ENCODE data around the gene SEPTIN11.

The SEPTIN11 gene

GRCh38 chr4:76949276-76950051, at the start of gene SEPTIN11:
TSS of gene SEPTIN11 (plus strand) at chr4:76949752. CDS start at chr4:76949904, 152 bp downstream.
- DNase-seq (ENCODE audit: low read depth), result peak; percentile 95
- no peak for TF ChIP-seq CTCF (IDR thresholded peaks at IDR 0.05; ENCODE audit: low read length, missing control alignments)
- H3K4me3 ChIP-seq (replicated peaks; ENCODE audit: low read depth, low read length), result peak within 1 kb of the TSS; percentile 90

GRCh38 chr4:76902233-76902890, 47.2 kb upstream of the SEPTIN11 start:
- no peak overlapping the region for H3K4me3 ChIP-seq (replicated peaks; ENCODE audit: low read depth, low read length)
- TF ChIP-seq CTCF (IDR thresholded peaks at IDR 0.05; ENCODE audit: low read length, missing control alignments), result no peak

GRCh38 chr4:76904646-76905190, 44.8 kb upstream of the SEPTIN11 start:
- DNase-seq (ENCODE audit: low read depth), result no peak
- no peak for TF ChIP-seq CTCF (IDR thresholded peaks at IDR 0.05; ENCODE audit: low read length, missing control alignments)
- H3K4me3 ChIP-seq (replicated peaks; ENCODE audit: low read depth, low read length), result no peak overlapping the region

More at GRCh38 chr4:76902233-76902890, 47.2 kb upstream of the SEPTIN11 start:
- DNase-seq (ENCODE audit: low read depth), result no peak

- no peak for TF ChIP-seq CTCF (IDR thresholded peaks at IDR 0.05; ENCODE audit: low read length, missing control alignments)
- peak; percentile 39 for DNase-seq (ENCODE audit: low read depth)
Observed at GRCh38 chr4:76905521-76905920, 44.0 kb upstream of the SEPTIN11 start.

GRCh38 chr4:76909711-76910110, 39.8 kb upstream of the SEPTIN11 start:
- no peak overlapping the region for H3K4me3 ChIP-seq (replicated peaks; ENCODE audit: low read depth, low read length)
- DNase-seq (ENCODE audit: low read depth), result no peak
- no peak for TF ChIP-seq CTCF (IDR thresholded peaks at IDR 0.05; ENCODE audit: low read length, missing control alignments)

More at GRCh38 chr4:76905521-76905920, 44.0 kb upstream of the SEPTIN11 start:
- no peak overlapping the region for H3K4me3 ChIP-seq (replicated peaks; ENCODE audit: low read depth, low read length)

- TF ChIP-seq CTCF (IDR thresholded peaks at IDR 0.05; ENCODE audit: low read length, missing control alignments), result no peak
- H3K4me3 ChIP-seq (replicated peaks; ENCODE audit: low read depth, low read length), result no peak overlapping the region
- DNase-seq (ENCODE audit: low read depth), result no peak
Observed at GRCh38 chr4:76920715-76921114, 28.8 kb upstream of the SEPTIN11 start.

All from fibroblast of pulmonary artery (primary cell).